ENCODE results near the gene AGBL3. TPM values are rescaled to one million over a fixed set of nuclear protein-coding genes. Genes with fewer than 3 reads are reported as not detected.

The AGBL3 gene
- total and polyA plus RNA-seq, 9 of the 15 experiments (the other 6 are each of a cell fraction or from before 2014, with no cell fraction given), result 0.54 to 2.9 (median 1.7) TPM

- TF ChIP-seq CHD7 (IDR thresholded peaks at IDR 0.05; ENCODE audit: low read depth, low read length) (no peak), ARNT (IDR thresholded peaks at IDR 0.05) (no peak), CHD4 (IDR thresholded peaks at IDR 0.05; ENCODE audit: insufficient read depth, insufficient replicate concordance, low read depth, low read length, poor library complexity, severe bottlenecking) (peak; percentile 60), CHAMP1 (IDR thresholded peaks at IDR 0.05) (0 out of 2 replicates have a peak, but pooled peaks have one; percentile 19), JUND (IDR thresholded peaks at IDR 0.05; ENCODE audit: borderline replicate concordance, low read depth, low read length) (peak; percentile 68), JUND (tag; IDR thresholded peaks at IDR 0.05; ENCODE audit: borderline replicate concordance, low read depth, low read length) (peak; percentile 64; the same call in 1 of the 3 replicates), KLF10 (CRISPR knock-in tag; IDR thresholded peaks at IDR 0.05) (no peak), PTRF (tag; IDR thresholded peaks at IDR 0.05) (no peak; the same call in 1 of the 2 replicates), RB1 (IDR thresholded peaks at IDR 0.05; ENCODE audit: low read depth) (no peak), RBBP5 (IDR thresholded peaks at IDR 0.05; ENCODE audit: borderline replicate concordance, insufficient read depth, low read length, poor library complexity, severe bottlenecking) (peak; percentile 61), ZNF436 (CRISPR knock-in tag; IDR thresholded peaks at IDR 0.05) (no peak), RHOXF2B (CRISPR knock-in tag; conservative IDR thresholded peaks at IDR 0.05) (no peak), MEF2A (IDR thresholded peaks at IDR 0.05; ENCODE audit: control insufficient read depth, low read depth, low read length) (no peak)
These were observed 174.7 kb downstream of the AGBL3 start (continued) for GRCh38 chr7:135160858-135161653.
